HG02610 (cell line): ENCODE data around the gene LRFN3.
A peak's percentile ranks its signal among the peaks of the same experiment; 100 is the strongest.
"Not testable (repeated sequence)": the region's sequence is repeated elsewhere in the genome, so short reads cannot be mapped to it uniquely, and the experiment has no call there.

Experiments used
- ATAC-seq: cut with Tn5 transposase; IDR thresholded peaks from one replicate; pipeline ENCODE4 v1.9.1; 2021; ENCODE audit warnings: mild to moderate bottlenecking, moderate library complexity; ENCODE audit not compliant: unreplicated experiment

LRFN3 gene

DNA sequence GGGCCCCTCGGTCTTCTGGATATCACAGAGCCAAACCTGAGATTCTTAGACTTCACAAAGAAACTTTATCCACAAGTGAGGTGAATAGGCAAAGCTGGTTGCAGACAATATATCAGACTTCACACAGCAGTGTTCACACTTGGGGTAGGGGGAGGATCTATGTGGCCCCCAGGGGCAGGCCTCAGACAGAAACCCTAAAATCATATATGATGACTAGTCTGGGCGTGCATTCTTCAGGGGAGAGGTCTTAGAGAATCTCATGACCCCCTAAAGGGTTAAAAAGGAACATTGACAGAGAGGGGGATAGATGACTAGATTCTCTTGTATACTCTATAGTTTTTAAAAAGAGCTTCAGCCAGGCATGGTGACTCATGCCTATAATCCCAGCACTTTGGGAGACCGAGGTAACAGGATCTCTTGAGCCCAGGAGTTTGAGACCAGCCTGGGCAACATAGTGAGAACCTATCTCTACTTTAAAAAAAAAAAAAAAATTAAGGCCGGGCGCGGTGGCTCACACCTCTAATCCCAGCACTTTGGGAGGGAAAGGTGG, 30.9 kb upstream of the LRFN3 start:
- no peak for ATAC-seq

DNA sequence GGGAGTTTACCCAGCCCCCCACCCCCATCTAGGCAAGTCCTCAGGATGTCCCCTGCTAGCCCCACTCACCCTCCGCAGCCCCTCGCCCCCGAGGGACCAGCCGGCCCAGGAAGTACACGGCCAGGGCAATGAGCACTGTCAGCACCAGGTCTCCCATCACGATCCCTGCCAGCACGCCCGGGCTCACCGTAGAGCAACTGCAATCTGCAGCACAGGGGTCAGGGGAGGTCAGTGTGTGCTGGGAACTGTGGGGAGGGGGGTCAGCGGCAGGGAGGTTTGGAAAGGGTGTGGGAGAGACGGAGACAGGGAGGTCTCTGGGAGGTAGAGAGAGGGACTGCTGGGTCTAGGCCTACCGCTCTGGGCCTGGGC, 28.8 kb upstream of the LRFN3 start:
- no peak for ATAC-seq

DNA sequence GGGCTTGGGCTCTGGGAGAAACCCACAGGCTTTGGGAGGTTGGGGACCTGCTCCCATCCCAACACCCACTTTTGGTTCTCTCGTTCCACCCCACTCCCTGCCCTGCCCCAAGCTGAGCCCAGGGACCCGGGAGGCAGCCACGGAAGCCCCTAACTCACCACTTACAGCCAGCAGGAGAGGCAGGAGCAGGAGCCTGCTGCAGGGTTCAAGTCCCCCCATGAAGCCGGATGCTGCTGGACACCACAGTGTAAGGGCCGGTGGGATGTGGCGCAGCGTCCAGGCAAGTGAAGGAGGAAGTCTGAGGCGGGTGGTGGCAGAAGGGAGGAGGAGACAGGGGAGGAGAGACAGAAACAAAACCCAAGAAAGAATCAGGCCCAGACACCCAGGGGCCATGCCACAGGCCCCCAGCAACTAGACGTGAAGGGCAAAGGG, 28.1 kb upstream of the LRFN3 start, which contains the start of gene TYROBP:
TSS of gene TYROBP (minus strand) at position 286 of the 432 bp plus-strand sequence. CDS start at position 219, 67 bp downstream.
- no peak for ATAC-seq

DNA sequence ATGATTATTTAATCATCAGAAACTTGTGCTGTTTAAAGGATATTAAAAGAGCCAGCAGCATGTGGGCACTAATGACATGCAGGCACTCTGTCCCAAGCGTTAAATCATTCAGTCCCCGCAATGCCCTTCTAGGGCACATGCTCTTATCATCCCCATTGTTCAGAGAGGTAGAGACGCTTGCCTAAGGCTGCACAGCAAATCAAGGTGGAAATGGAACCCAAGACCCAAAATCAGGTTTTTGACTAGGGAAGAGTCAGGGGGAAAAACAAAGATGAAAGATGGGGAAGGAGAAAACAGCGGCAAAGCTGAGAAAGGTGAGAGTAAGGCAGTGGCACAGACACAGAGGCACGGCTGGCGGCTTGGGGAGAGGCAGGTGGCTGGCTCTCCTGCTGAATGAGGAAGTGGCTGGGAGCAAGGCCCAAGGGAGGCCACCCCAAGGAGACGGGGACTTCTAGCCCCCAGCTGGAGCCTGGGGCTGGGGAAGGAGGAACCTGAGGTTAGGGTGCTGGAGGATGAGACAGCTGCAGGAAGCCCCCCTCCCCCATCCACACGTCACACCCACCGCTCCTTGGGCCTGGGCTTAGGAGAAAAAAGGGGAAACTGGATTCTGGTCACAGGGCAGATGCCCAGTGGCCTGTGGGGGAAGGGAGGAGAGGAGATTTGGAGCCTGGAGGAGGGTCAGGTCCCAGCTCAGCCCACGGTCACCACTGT, 27.0 kb upstream of the LRFN3 start:
- peak; percentile 38 for ATAC-seq

DNA sequence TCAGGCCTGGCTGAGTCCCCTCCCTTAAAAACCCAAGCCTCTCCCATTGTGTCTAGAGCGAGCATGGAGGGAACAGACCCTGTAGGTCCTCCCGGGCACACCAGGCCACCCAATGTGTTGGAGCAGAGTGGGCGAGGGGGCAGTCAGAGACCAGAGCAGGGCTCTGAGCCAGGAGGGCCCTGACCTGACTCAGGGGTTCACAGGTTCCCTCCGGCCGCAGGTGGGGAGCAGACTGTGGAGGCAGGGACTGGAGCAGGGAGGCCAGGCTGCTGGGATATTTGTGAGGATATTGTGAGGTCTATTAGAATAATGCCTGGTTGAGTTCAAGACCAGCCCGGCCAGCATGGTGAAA, 26.5 kb upstream of the LRFN3 start:
- ATAC-seq = peak; percentile 22

DNA sequence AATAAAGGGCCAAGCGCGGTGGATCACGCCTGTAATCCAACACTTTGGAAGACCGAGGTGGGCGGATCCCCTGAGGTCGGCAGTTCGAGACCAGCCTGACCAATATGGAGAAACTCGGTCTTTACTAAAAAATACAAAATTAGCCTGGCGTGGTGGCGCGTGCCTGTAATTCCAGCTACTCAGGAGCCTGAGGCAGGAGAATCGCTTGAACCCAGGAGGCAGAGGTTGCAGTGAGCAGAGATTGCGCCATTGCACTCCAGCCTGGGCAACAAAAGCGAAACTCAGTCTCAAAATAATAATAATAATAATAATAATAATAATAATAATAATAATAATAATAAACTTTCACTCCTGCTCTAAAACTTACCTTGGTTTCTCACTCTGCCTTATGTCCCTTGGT, 25.8 kb upstream of the LRFN3 start:
- not testable (repeated sequence) for ATAC-seq

DNA sequence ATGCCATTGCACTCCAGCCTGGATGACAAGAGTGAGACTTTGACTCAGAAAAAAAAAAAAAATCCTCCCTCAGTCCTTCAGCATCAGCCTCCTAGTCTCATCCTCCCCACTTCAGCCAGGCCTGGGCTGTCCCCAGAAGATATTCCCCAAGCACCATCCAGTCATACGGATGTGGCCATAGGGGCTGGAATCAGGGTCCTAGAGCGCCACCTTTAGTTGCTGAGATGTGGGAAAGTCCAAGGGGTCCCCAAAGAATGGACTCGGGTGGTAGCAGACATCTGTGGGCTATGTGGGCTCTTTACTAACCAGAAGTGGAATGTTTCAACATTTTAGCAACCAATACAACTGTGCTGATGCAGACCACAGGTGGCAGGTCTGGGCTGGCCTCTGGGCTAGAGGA, 25.0 kb upstream of the LRFN3 start:
- no peak for ATAC-seq

DNA sequence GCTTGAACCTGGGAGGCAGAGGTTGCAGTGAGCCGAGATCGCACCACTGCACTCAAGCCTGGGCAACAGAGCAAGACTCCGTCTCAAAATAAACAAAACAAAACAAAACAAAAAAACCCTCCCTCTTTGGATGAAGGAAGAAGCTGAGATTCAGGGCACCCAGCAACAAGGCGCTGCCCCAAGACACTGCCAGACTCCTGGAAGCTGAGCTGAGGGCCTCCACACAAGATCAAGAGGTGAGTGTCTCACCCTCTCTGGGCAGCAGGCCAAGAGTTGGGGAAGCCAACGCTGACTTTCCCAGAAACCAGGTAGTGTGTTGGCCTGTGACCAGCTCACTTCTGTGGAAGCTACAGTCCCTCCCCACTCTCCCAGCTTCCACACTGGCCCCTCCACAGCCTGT, 24.4 kb upstream of the LRFN3 start:
- no peak for ATAC-seq

DNA sequence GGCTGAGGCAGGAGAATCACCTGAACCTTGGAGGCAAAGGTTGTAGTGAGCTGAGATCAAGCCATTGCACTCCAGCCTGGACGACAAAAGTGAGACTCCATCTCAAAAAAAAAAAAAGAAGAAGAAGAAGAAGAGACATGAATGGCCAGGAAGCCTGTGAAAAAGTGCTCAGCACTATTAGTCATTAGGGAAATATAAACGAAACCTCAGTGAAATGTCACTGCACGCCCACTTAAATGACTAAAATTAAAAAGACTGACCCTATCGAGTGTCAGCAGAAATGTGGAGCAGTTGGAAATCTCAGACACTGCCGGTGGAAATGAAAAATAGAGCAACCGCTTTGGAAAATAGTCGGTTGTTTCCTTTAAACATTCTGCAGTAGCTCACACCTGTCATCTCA, 22.6 kb upstream of the LRFN3 start:
- no peak for ATAC-seq

DNA sequence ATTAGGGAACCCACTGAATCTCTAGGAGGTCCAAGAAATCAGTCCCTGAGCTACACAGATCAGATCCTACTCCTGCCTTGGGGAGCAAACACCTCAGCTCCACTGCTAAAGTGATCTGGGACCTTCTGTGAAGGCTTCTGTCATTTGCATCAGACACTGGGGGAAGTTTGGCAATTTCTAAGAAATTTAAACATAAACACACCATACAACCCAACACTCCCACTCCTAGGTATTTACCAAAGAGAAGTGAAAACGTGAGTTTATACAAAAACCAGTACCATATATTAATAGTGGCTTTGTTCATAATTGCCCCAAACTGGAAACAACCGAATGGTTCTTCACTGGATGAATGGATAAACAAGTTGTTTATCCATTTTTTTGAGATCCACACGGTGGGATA, 20.7 kb upstream of the LRFN3 start:
- no peak for ATAC-seq

DNA sequence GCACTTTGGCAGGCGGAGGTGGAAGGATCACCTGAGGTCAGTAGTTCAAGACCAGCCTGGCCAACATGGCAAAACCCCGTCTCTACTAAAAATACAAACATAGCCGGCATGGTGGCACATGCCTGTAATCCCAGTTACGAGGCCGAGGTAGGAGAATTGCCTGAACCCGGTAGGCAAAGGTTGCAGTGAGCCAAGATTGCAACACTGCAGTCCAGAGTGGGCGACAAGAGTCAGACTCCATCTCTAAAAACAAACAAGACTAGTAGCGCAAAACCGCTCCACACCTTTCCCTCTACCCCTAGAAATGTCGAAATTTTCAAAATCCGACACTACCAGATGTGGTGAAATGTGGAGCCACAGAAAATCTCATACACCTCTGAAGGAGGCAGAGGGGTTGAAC, 16.9 kb upstream of the LRFN3 start:
- ATAC-seq = no peak

DNA sequence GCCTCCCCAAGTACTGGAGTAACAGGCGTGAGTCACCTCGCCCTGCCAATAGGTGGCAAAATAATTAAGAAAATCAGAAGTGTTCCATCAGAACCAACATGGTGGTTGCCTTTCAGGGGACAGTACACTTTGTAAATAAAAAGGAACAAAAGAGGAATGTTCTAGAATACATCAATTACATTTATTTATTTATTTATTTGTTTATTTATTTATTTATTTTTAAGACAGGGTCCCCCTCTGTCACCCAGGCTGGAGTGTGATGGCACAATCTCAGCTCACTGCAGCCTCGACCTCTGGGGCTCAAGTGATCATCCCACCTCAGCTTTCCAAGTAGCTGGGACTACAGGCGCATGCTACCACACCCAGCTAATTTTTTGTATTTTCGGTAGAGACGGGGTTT, 15.2 kb upstream of the LRFN3 start:
- no peak for ATAC-seq

DNA sequence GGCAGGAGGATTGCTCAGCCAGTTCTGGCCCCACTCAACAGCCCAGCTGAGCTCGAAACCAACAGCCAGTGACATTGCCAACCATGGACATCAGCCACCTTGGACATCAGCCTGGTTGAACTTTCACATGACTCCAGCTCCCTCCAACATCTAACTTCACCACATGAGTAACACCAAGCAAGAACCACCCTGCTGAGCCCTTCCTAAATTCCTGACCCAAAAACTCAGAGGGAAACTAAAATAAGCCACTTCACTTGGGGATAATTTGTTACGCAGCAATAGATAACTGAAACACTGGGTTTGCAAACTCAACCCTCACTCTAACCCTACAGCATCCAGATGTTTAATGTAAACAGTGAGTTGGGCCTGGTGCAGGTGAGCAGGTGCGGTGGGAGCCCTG, 10.7 kb upstream of the LRFN3 start:
- no peak for ATAC-seq

DNA sequence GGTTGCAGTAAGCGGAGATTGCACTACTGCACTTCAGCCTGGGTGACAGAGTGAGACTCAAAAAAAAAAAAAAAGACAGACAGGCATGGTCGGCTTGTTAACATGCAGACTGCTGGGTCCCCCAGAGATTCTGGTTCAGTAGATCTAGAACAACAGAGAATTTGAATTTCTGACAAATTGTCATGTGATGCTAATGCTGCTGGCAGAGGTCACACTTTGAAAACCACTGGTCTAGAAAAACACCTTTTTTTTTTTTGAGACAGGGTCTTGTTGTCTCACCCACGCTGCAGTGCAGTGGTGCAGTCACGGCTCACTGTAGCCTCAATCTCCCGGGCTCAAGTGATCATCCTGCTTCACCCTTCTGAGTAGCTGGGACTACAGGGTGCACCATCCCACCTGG, 7.7 kb upstream of the LRFN3 start:
- no peak for ATAC-seq

DNA sequence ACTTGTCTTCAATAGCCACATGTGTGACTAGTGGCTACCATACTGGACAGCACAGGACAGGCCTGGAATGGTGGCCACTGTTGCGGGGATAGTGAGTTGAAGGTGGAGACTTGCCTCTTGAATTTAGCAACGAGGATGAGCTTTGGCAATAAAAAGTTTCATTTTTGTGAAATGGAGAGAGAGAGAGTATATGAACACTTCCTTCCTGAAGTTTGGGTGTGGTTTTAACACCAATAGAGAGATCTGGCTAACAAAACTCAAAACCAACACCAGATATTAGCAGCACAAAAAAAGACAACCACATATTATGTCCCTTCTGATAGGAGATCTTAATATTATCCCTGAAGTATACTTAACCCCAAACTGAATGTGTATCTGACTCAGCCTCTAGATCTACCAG, 6.3 kb upstream of the LRFN3 start:
- no peak for ATAC-seq

DNA sequence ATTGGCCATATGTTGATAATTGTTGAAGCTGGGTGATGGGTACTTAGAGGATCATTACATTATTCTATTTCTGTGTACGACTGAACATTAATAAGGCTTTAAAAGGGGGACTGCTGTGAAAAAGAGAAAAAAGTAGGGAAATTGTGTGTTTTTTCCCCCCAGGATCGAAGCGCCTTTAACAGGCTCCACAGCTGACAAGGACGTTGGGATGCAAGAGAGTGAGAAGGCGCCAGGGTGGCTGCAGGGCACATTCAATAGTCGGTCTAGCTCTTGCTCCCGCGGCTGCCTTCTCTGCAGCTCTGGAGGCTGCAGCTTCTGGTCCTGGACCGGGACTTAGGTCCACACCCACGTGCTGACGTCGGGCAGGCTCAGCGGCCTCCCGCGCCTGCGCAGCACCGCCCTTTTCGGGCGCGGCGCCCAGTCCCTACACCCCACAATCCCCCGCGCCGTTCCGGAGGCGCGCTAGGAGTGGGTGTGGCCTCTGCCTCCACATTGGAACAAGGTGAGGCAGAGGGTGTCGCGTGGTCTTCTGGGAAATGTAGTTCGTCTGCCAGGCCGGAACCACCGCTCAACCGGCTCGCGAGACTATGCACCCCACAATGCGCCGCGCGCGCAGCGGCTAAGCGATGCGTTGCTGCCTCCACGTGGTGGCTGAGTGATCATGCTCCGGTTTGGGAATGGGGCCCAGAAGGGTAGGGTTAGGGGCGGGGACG, 4.9 kb upstream of the LRFN3 start:
- ATAC-seq = peak; percentile 90

DNA sequence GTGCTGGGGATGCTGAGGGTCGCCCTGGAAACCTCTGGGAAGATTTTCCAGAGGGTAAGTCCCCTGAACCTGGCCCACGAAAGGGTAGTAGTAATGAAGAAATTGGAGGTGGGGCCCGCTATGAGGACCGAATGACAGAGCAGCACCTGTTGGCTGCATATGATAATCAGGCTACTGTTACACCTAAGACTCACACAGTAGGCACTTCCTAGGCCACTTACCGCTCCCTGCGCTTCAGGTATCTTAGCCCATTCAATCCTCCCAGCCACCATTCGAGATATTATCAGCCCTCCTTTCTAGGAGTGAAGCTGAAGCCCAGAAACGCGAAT, 4.3 kb upstream of the LRFN3 start:
- no peak for ATAC-seq

DNA sequence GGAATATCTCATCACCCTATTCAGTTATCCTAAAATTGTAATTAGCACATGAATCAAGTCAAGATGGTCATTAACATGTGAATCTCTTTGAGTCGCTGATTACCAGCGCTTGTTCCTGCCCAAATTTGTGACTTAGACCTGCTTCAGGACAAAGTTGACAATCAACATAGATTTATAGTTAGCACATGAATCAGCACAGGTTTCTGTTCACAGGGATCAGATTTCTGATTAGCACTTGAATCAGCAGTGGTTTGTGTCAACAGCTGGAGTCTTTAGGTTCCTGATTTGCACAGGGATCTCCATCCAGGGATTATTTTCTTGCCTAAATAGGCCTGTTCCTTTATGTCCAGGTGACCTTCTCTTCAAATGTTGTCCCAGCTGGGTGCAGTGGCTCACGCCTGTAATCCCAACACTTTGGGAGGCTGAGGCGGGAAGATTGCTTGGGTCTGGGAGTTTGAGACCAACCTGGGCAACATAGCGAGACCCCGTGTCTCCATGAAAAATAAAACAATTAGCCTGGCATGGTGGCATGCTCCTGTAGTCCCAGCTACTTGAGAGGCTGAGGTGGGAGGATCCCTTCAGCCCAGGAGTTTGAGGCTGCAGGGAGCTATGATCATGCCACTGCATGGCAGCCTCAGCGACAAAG, 3.8 kb upstream of the LRFN3 start:
- no peak for ATAC-seq

DNA sequence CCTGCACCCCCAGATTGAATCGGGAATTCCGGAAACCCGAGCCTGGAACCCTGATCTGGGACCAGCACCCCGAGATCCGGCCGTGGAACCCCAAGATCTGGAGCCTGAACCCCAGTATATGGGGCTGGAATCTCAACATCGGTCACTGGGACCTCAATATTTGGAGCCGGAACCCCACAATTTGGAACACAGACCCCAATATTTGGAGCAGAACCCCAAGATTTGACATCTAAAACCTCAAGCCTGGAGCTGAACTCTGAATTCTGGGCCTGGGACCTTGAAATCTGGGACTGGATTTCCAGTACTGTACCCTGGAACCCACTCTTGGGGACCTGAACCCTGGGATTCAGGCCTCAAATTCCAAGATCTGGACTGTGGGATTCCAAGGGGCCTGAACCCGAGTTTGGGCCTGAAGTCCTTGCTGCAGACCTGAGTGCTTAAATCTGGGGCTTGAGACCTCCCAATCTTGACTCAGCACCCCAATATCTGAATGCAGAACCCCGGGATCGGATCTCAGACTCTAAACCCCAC, 629 bp downstream of the LRFN3 start:
- no peak for ATAC-seq

DNA sequence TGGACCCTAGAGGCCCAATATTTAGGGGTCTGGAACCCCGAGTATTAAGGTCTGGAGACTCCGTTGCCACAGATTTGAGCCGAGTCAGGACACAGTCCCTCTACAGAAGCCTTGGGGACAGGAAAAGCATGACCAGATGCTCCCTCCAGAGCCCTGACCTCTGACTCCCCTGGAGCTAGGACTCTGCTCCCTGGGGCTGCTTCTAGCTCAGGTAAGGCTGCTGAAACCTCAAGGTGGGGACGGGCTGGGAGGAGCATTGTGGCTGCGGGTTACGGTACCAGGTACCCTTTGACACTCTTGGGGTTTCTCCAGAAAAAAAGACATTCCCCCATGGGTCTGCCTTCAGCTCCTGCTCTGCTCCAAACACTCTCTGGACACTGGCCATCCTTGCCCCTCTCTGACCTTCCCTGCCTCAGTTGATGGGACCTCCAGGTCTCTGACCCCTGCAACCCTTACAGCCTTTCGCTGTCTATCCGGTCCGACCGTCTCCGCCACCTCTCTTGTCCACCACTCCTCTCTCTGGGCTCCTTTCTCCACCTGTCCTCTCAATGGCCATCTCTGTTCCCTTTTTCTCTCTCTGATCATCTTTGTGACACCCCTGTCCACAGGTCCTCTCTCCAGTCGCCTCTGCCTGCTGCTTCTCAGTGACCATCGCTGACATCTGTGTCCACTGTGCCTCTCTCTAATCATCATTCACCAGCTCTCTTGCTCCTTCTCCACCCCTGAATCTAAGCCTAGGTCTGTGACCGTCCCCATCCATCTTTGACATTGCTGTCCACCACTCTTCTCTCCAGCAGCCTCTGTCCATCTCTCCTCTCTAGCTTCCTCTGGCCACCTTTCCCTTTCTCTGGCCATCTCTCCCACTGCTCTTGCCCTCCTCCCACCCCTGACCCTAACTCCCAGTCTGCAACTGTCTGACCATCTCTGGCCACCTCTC, 1.4 kb downstream of the LRFN3 start:
- no peak for ATAC-seq
